ENCODE data around the gene VAMP7. TPM values are rescaled to one million over a fixed set of nuclear protein-coding genes. Genes with fewer than 3 reads are reported as not detected.

VAMP7 gene
- polyA plus RNA-seq, 1 donor (not counting 4 experiments of a cell fraction or from before 2014, with no cell fraction given): 41.5 TPM

GRCh38 chrX:155957843-155958242 lies 76.7 kb downstream of the VAMP7 start:
- H3K4me3 ChIP-seq (ENCODE audit: control insufficient read depth in 2 of 3, extremely low read depth in 1 of 3, insufficient read depth in 2 of 3, low read depth in 1 of 3, low read length in 3 of 3): no peak overlapping the region
- no peaks in the 10 kb centered on the region for H3K27me3 ChIP-seq (ENCODE audit: control insufficient read depth, extremely low read depth, insufficient read depth, low read length)
- H3K36me3 ChIP-seq (ENCODE audit: control insufficient read depth in 2 of 2, extremely low read depth in 1 of 2, insufficient read depth in 2 of 2, low read length in 2 of 2): no peaks in the 10 kb centered on the region
- FAIRE-seq (no peak), DNase-seq (ENCODE audit: low read depth, low spot score) (no peak)
- no peaks in the 10 kb centered on the region for H3K4me1 ChIP-seq (ENCODE audit: control insufficient read depth, extremely low read depth, insufficient read depth, low read length)
- no peak overlapping the region for H3K9ac ChIP-seq (ENCODE audit: control insufficient read depth, extremely low read depth, insufficient read depth, low read length)
- no peaks in the 10 kb centered on the region for H3K9me1 ChIP-seq (ENCODE audit: control insufficient read depth, extremely low read depth, insufficient read depth, low read length)
- TF ChIP-seq CTCF (optimal IDR thresholded peaks at IDR 0.05 in 1 of 3, IDR thresholded peaks at IDR 0.05 in 1 of 3, conservative IDR thresholded peaks at IDR 0.05 in 1 of 3; ENCODE audit: extremely low read depth in 1 of 3, insufficient read depth in 2 of 3, low read length in 3 of 3) (no peak), EZH2 (IDR thresholded peaks at IDR 0.05; ENCODE audit: low read length) (no peak)
- H3K79me2 ChIP-seq (ENCODE audit: control insufficient read depth, insufficient read depth, low read length): no peaks in the 10 kb centered on the region
- dilution Hi-C loops (cut with MboI; ENCODE audit: extremely low pct_ligation_motif_present, low sequenced_read_pairs): no loop called here
- H4K20me1 ChIP-seq (ENCODE audit: control insufficient read depth, extremely low read depth, insufficient read depth, low read length): no peaks in the 10 kb centered on the region
- no peak overlapping the region for H3K4me2 ChIP-seq (ENCODE audit: control insufficient read depth, extremely low read depth, insufficient read depth, low read depth, low read length)
- no peak overlapping the region for H2AFZ ChIP-seq (ENCODE audit: control insufficient read depth, low read length)
- H3K9me3 ChIP-seq (ENCODE audit: control insufficient read depth, low read depth, low read length): no peaks in the 10 kb centered on the region
- no peak overlapping the region for H3K27ac ChIP-seq (ENCODE audit: control insufficient read depth, insufficient read depth, low read length)

- Histone ChIP-seq H3K9ac (ENCODE audit: control insufficient read depth, extremely low read depth, insufficient read depth, low read length) (no peak overlapping the region), H3K36me3 (ENCODE audit: control insufficient read depth in 2 of 2, extremely low read depth in 1 of 2, insufficient read depth in 2 of 2, low read length in 2 of 2) (no peaks in the 10 kb centered on the region), H4K20me1 (ENCODE audit: control insufficient read depth, extremely low read depth, insufficient read depth, low read length) (no peaks in the 10 kb centered on the region), H3K9me3 (ENCODE audit: control insufficient read depth, low read depth, low read length) (no peaks in the 10 kb centered on the region), H3K27ac (ENCODE audit: control insufficient read depth, insufficient read depth, low read length) (no peak overlapping the region), H3K4me3 (ENCODE audit: control insufficient read depth in 2 of 3, extremely low read depth in 1 of 3, insufficient read depth in 2 of 3, low read depth in 1 of 3, low read length in 3 of 3) (no peak overlapping the region), H3K4me2 (ENCODE audit: control insufficient read depth, extremely low read depth, insufficient read depth, low read depth, low read length) (no peak overlapping the region), H3K79me2 (ENCODE audit: control insufficient read depth, insufficient read depth, low read length) (no peaks in the 10 kb centered on the region), H3K27me3 (ENCODE audit: control insufficient read depth, extremely low read depth, insufficient read depth, low read length) (no peaks in the 10 kb centered on the region), H2AFZ (ENCODE audit: control insufficient read depth, low read length) (no peak overlapping the region), H3K4me1 (ENCODE audit: control insufficient read depth, extremely low read depth, insufficient read depth, low read length) (no peaks in the 10 kb centered on the region), H3K9me1 (ENCODE audit: control insufficient read depth, extremely low read depth, insufficient read depth, low read length) (no peaks in the 10 kb centered on the region)
- FAIRE-seq: no peak
- TF ChIP-seq EZH2 (IDR thresholded peaks at IDR 0.05; ENCODE audit: low read length): no peak
- TF ChIP-seq CTCF (optimal IDR thresholded peaks at IDR 0.05 in 1 of 3, IDR thresholded peaks at IDR 0.05 in 1 of 3, conservative IDR thresholded peaks at IDR 0.05 in 1 of 3; ENCODE audit: extremely low read depth in 1 of 3, insufficient read depth in 2 of 3, low read length in 3 of 3): no peak
- no peak for DNase-seq (ENCODE audit: low read depth, low spot score)
- dilution Hi-C loops (cut with MboI; ENCODE audit: extremely low pct_ligation_motif_present, low sequenced_read_pairs): no loop called here
These were observed 78.0 kb downstream of the VAMP7 start for GRCh38 chrX:155959018-155959587.

Measured in keratinocyte (primary cell).